K562 (cell line): ENCODE data around the gene EHBP1L1. TPM values are rescaled to one million over a fixed set of nuclear protein-coding genes. Genes with fewer than 3 reads are reported as not detected.

Source experiments
- ATAC-seq: fragments of 200-7000 bp; cut with Tn5 transposase; 3 replicates; pipeline ENCODE4 v1.9.1; 2020; ENCODE audit warnings: moderate library complexity
- BruUV-seq: library from RNA; stranded (reverse); fragments of 400-500 nt; replicated peaks from 2 replicates; lab custom pipeline; 2021; lab: Mats Ljungman, UMichigan
- CTCF ChIA-PET: fragments of 300-600 bp; formaldehyde crosslinking; extraction: SDS; loops from one replicate; lab custom pipeline; 2021; ENCODE audit warnings: low intra/inter-chr PET ratio; lab: Yijun Ruan, JAX
- POLR2A ChIA-PET: fragments of 300-600, 350-650 bp; sonication (Branson Sonifier 250); formaldehyde crosslinking; extraction: SDS; loops from one replicate; lab custom pipeline; 2021; ENCODE audit warnings: antibody characterized with exemption, inconsistent platforms; lab: Yijun Ruan, JAX
- DNase-seq, 4 experiments: peaks; one replicate each; pipeline versions ENCODE4 v3.0.0 to v3.0.0-alpha.2; 2011 to 2018; ENCODE audit warnings: low spot score in 3 of 4, mixed read lengths in 3 of 4; ENCODE audit errors: extremely low read depth in 1 of 4
- FAIRE-seq: peaks from 2 replicates; lab custom pipeline; 2011; peaks lifted over from hg19 to GRCh38; lab: Jason Lieb, UNC
- H2AFZ ChIP-seq: 2 replicates; pipeline ENCODE4 v1.6.0; 2011; ENCODE audit warnings: low read depth, low read length, control low read depth, inconsistent platforms
- H3K27ac ChIP-seq: fragments of 200-600 bp; 3 replicates; pipeline ENCODE4 v1.8.0; 2011; ENCODE audit warnings: low read depth, mild to moderate bottlenecking, control low read depth, inconsistent platforms, low read length, moderate library complexity, mixed read lengths; ENCODE audit errors: extremely low read depth
- H3K27me3 ChIP-seq, 2 experiments: fragments of 300-600 bp in 1 of 2; 2 replicates in 1 of 2; 3 replicates in 1 of 2; pipeline versions ENCODE4 v1.6.0 to v1.8.0; 2011; ENCODE audit warnings: inconsistent platforms in 2 of 2, low read length in 2 of 2, mild to moderate bottlenecking in 1 of 2, mixed read lengths in 1 of 2, moderate library complexity in 1 of 2; ENCODE audit not compliant: control insufficient read depth in 2 of 2, insufficient read depth in 2 of 2
- H3K36me3 ChIP-seq: fragments of 300-600 bp; 3 replicates; pipeline ENCODE4 v1.8.0; 2011; ENCODE audit warnings: mild to moderate bottlenecking, low read length, inconsistent platforms; ENCODE audit not compliant: control insufficient read depth, insufficient read depth
- H3K4me1 ChIP-seq, 2 experiments: fragments of 200-600 bp in 1 of 2; replicated peaks in 1 of 2; 2 replicates in 1 of 2; 3 replicates in 1 of 2; pipeline versions ENCODE4 v1.5.1 to v1.8.0; 2011; ENCODE audit warnings: inconsistent platforms in 2 of 2, low read length in 2 of 2, mild to moderate bottlenecking in 1 of 2, mixed read lengths in 1 of 2, moderate library complexity in 1 of 2; ENCODE audit not compliant: control insufficient read depth in 2 of 2, insufficient read depth in 2 of 2
- H3K4me2 ChIP-seq: 2 replicates; pipeline ENCODE4 v1.6.1; 2011; ENCODE audit warnings: low read length, control low read depth, inconsistent platforms, mixed read lengths; ENCODE audit not compliant: insufficient read depth
- H3K4me3 ChIP-seq: fragments of 200-600 bp; sonication (generic), shearing (Covaris generic); 2 replicates; pipeline ENCODE4 v1.5.1; 2016; ENCODE audit warnings: control low read depth, inconsistent platforms
- H3K79me2 ChIP-seq: fragments of 200-600 bp; 3 replicates; pipeline ENCODE4 v1.8.0; 2011; ENCODE audit warnings: low read length, inconsistent platforms; ENCODE audit not compliant: control insufficient read depth, insufficient read depth
- H3K9ac ChIP-seq, 2 experiments: 2 replicates each; pipeline versions ENCODE4 v1.6.0 to v1.6.1; 2011; ENCODE audit warnings: low read depth in 2 of 2, low read length in 2 of 2, control low read depth in 1 of 2, inconsistent platforms in 1 of 2, mild to moderate bottlenecking in 1 of 2, mixed read lengths in 1 of 2; ENCODE audit not compliant: insufficient read depth in 1 of 2
- H3K9me1 ChIP-seq: one replicate; pipeline ENCODE4 v1.6.0; 2011; ENCODE audit warnings: inconsistent platforms, mild to moderate bottlenecking, low read length, moderate library complexity; ENCODE audit not compliant: control insufficient read depth, insufficient read depth
- H3K9me3 ChIP-seq: replicated peaks from 2 replicates; pipeline ENCODE4 v1.5.1; 2011; ENCODE audit warnings: low read depth, low read length, inconsistent platforms; ENCODE audit not compliant: control insufficient read depth, insufficient read depth
- H4K20me1 ChIP-seq: replicated peaks from 2 replicates; pipeline ENCODE4 v1.6.1; 2011; ENCODE audit warnings: low read length, inconsistent platforms, mixed read lengths; ENCODE audit not compliant: control insufficient read depth, insufficient read depth
- POLR2A ChIP-seq: fragments of 450-650 bp; conservative IDR thresholded peaks from 2 replicates; pipeline ENCODE4 v1.6.1; 2016
- RBFOX2 ChIP-seq: fragments of 200-400 bp; formaldehyde crosslinking; IDR thresholded peaks from 2 replicates; pipeline ENCODE4 v1.6.1; 2017; ENCODE audit warnings: low read depth, mild to moderate bottlenecking, low read length, moderate library complexity
- ZFP36 ChIP-seq: fragments of 150-350 bp; IDR thresholded peaks from 2 replicates; pipeline ENCODE4 v1.6.1; 2018; ENCODE audit warnings: low read length, low read depth; ENCODE audit not compliant: partially characterized antibody
- ZNF780A ChIP-seq: fragments of 250-450 bp; sonication (Bioruptor Pico); IDR thresholded peaks from 2 replicates; pipeline ENCODE4 v1.5.0; 2021; ENCODE audit warnings: mild to moderate bottlenecking
- WGBS: fragments of 100-300 bp; shearing (Covaris generic); methylation state at CpG from one replicate; pipeline ENCODE4 v1.1.6; 2016; ENCODE audit warnings: low coverage, mixed read lengths; ENCODE audit not compliant: insufficient coverage; ENCODE audit errors: missing lambda C conversion rate; 5-methylcytosine and 5-hydroxymethylcytosine counted together
- in situ Hi-C: fragments of 300-500 bp; cut with MboI; formaldehyde crosslinking; loops from 4 replicates; pipeline ENCODE4 v1.15.0; 2018; ENCODE audit warnings: inconsistent platforms, mixed read lengths
- intact Hi-C: fragments of 100-400 bp; cut with micrococcal nuclease; formaldehyde crosslinking; loops from 2 replicates; pipeline ENCODE4 v1.14.2; 2022
- polyA plus RNA-seq, 8 experiments: library from polyadenylated mRNA; depleted of rRNA in 4 of 8; stranded (reverse) in 5 of 8; unstranded in 3 of 8; fragments of >200 nt; fragmentation: Nextera tagmentation in 2 of 8; fragmentation: Illumina TruSeq in 1 of 8; extraction: Ambion mirVana in 2 of 8; extraction: Trizol in 1 of 8; gene quantifications; 2 replicates each; pipeline versions ENCODE4 v1.2.1 to v1.2.3, GENCODE V29; 2011 to 2014; ENCODE audit warnings: inconsistent platforms in 1 of 8, missing spikeins in 1 of 8
- total RNA-seq, 7 experiments: library from RNA; depleted of rRNA in 6 of 7; stranded (reverse); fragments of >200 nt in 6 of 7; fragmentation: Illumina TruSeq in 2 of 7; extraction: Trizol in 2 of 7; gene quantifications; 2 replicates each; pipeline versions ENCODE4 v1.2.1 to v1.2.3, GENCODE V29; 2011 to 2021; ENCODE audit warnings: low replicate concordance in 1 of 7

Gene EHBP1L1
- total and polyA plus RNA-seq, 9 of the 15 experiments (the other 6 are each of a cell fraction or from before 2014, with no cell fraction given) = 0.03 to 87.1 (median 26.3) TPM

DNA sequence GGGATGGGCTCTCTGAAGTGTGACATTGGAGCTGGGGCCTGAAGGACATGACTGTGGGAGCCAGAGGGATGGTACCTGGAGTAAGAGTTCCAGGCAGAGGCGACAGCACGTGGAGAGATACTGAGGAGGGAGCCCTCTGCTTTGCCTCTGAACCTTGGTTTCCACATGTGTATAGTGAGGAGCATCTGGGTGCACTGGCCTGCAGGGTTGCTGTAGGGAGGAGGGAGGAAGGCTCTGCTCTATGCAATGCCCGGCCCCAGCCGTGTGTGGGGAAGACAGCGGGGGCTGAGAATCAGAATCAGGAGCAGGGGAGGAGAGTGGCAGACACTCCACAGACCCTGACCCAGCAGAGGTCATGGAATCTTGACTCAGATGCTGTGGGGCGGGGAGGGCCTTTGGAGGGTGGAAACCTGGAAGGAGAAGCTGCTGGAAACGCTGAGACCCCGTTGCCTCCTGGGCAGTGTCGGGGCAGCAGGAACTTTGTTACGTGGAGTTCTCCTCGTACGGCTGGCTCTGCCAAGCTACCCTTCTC is 47.0 kb upstream of the EHBP1L1 start:
- Histone ChIP-seq H4K20me1 (0 out of 2 replicates have a peak, but pooled peaks cover 7% of the 10 kb centered on the region), H3K4me1 (peaks cover 15 to 38% of the 10 kb centered on the region in 2 experiments), H3K4me3 (no peak overlapping the region), H3K27me3 (no peaks in the 10 kb centered on the region), H3K27ac (no peak overlapping the region), H3K9me3 (no peaks in the 10 kb centered on the region), H3K9me1 (peaks cover 4% of the 10 kb centered on the region), H2AFZ (no peak overlapping the region), H3K4me2 (no peak overlapping the region), H3K9ac (peak overlapping the region in 1 of 2 experiments; percentile 50; a peak in 2 of 4 replicates), H3K79me2 (peaks cover 26% of the 10 kb centered on the region), H3K36me3 (peaks cover 69% of the 10 kb centered on the region; the same call in 2 of the 3 replicates)
- intact Hi-C loops = loop anchor here (5.0 kb wide), 1 partner anchor 43 kb away; the partner anchor contains the start of genes FAM89B and ZNRD2
- ChIA-PET CTCF (no interaction called here), POLR2A (interaction anchor here (5.7 to 6.5 kb wide), 2 partner anchors 30 to 105 kb away, joined by 36 to 47 read pairs; partner anchors contain the start of genes MALAT1 and NEAT1)
- WGBS = 92% methylated on average over 12 of the region's 12 CpGs
- ATAC-seq (no peak), FAIRE-seq (no peak), DNase-seq (no peak)
- BruUV-seq = no TSS peak
- TF ChIP-seq ZNF780A (CRISPR knock-in tag) (no peak), POLR2A (peak; percentile 5; the same call in 1 of the 2 replicates), RBFOX2 (peak; percentile 42; the same call in 1 of the 2 replicates)
- in situ Hi-C loops = no loop called here

DNA sequence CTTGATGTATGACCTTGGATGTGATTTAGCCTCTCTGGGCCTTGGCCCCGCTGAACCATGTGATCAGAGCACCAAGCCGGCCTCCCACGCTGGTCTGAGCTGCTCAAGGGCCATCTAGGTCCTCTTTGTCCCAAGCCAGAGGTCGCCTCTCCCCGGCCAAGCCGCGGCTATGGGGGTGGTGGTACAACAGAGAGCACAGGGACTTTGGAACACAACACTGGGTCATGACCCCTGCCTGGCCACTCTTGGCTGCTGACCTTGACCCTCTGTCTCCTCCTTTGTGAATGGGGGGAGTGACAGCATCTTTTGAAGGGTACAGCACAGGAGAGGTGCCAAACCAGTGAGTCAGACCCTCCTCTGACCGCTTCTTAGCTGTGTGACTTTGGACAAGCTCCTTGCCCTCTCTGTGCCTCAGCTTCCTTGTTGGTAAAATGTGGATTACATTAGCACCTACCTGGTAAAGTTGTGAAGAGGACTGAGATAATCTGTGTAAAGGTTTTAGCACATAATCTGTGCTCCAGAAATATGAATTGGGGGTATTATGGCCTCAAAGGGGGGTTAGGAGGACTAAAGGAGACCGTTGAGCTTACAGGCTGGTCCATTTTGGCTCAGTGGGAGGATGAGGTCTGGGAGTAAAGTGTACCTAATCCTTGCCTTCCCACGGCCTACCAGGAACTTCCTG is 46.2 kb upstream of the EHBP1L1 start:
- no peak overlapping the region for H3K4me3 ChIP-seq
- FAIRE-seq = no peak
- 69% methylated on average over 10 of the region's 10 CpGs for WGBS
- peak; percentile 86 for TF ChIP-seq ZFP36

More for the DNA sequence above, 46.2 kb upstream of the EHBP1L1 start:
- POLR2A ChIA-PET = interaction anchor here (0.5 to 6.5 kb wide), 6 partner anchors 15 to 176 kb away, joined by 3 to 47 read pairs (median 4); partner anchors contain the start of genes MALAT1 and NEAT1
- no TSS peak for BruUV-seq
- H3K9me1 ChIP-seq = peaks cover 4% of the 10 kb centered on the region
- in situ Hi-C loops = no loop called here
- H4K20me1 ChIP-seq = 0 out of 2 replicates have a peak, but pooled peaks cover 7% of the 10 kb centered on the region
- H2AFZ ChIP-seq = no peak overlapping the region
- intact Hi-C loops = loop anchor here (5.0 kb wide), 1 partner anchor 43 kb away; the partner anchor contains the start of genes FAM89B and ZNRD2
- H3K79me2 ChIP-seq = peaks cover 23% of the 10 kb centered on the region
- DNase-seq = peak in 1 of 4 experiments; percentile 18
- no peak overlapping the region for H3K27ac ChIP-seq
- H3K27me3 ChIP-seq = no peaks in the 10 kb centered on the region
- H3K4me2 ChIP-seq = no peak overlapping the region
- no peaks in the 10 kb centered on the region for H3K9me3 ChIP-seq
- peak overlapping the region in 1 of 2 experiments; percentile 45; a peak in 1 of 4 replicates for H3K9ac ChIP-seq
- H3K36me3 ChIP-seq = peaks cover 73% of the 10 kb centered on the region; the same call in 2 of the 3 replicates
- CTCF ChIA-PET = no interaction called here
- ATAC-seq = no peak
- H3K4me1 ChIP-seq = peaks cover 8 to 31% of the 10 kb centered on the region in 2 experiments; a peak in 4 of 5 replicates
